ENCODE measurements around the gene TBX10. TPM values are rescaled to one million over a fixed set of nuclear protein-coding genes. Genes with fewer than 3 reads are reported as not detected.
"Not testable (repeated sequence)": the region's sequence is repeated elsewhere in the genome, so short reads cannot be mapped to it uniquely, and the experiment has no call there.

The TBX10 gene
- total RNA-seq, 1 experiment from 2014 or later, result not detected

- DNase-seq (ENCODE audit: low read depth), result no peak
These were observed 40.4 kb downstream of the TBX10 start for GRCh38 chr11:67599149-67599548.

- not testable (repeated sequence) for DNase-seq (ENCODE audit: low read depth)
These were observed 41.6 kb downstream of the TBX10 start for GRCh38 chr11:67597963-67598362.

DNA sequence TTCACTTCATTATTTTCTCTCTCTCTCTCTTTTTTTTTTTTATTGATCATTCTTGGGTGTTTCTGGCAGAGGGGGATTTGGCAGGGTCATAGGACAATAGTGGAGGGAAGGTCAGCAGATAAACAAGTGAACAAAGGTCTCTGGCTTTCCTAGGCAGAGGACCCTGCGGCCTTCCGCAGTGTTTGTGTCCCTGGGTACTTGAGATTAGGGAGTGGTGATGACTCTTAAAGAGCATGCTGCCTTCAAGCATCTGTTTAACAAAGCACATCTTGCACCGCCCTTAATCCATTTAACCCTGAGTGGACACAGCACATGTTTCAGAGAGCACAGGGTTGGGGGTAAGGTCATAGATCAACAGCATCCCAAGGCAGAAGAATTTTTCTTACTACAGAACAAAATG, 42.1 kb downstream of the TBX10 start:
- not testable (repeated sequence) for DNase-seq (ENCODE audit: low read depth)

GRCh38 chr11:67596753-67597300, 42.7 kb downstream of the TBX10 start:
- DNase-seq (ENCODE audit: low read depth), result no peak

- DNase-seq (ENCODE audit: low read depth), result no peak
These were observed 45.1 kb downstream of the TBX10 start for GRCh38 chr11:67594480-67594879.

DNA sequence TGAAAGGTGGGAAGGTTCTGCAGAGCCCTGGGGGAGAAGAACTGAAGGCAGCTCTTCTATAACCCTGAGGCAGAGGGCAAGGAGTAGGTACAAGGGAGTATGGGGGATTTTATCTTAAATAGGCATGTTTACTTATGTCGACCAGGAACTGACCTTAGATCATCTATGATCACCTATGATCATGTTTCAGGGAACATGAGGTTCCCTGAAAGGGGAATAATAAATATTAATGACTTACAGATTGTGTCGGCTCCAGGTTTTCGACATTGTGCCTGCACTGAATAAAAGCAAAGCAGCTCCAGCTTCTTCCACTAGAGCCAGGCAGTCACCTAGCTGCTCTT, 46.0 kb downstream of the TBX10 start:
- no peak for DNase-seq (ENCODE audit: low read depth)

DNA sequence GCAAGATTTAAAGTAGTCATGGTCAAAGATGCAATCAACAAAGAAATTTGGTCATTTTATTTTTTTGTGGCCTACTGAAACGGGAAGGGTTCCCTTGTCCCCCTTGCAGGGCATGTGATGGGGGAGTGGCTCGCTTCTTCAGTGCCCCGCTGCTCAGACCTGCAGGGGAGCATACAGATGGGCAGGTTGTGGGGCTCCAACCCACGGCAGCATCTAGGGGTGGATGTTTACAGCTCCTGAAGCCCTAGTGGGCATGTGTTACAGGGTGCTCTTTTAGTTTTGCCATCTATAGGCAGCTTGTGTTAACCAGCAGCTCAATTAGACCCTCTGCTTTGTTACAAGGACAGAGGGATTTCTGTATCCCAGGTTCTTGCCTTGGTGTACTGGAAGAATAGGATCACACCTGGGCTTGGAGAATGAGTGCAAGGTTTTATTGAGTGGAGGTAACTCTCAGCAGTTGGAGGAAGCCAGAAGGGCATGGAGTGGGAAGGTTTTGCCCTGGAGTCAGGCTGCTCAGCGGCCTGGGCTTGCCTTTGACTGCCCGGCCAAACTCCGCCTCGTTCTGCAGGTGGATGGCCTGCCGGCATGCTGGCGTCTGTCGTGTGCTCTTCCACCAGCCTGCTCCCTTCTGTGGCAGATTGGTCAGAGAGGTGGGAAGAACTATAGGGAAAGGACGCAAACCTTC, 46.5 kb downstream of the TBX10 start:
- no peak for DNase-seq (ENCODE audit: low read depth)

DNA sequence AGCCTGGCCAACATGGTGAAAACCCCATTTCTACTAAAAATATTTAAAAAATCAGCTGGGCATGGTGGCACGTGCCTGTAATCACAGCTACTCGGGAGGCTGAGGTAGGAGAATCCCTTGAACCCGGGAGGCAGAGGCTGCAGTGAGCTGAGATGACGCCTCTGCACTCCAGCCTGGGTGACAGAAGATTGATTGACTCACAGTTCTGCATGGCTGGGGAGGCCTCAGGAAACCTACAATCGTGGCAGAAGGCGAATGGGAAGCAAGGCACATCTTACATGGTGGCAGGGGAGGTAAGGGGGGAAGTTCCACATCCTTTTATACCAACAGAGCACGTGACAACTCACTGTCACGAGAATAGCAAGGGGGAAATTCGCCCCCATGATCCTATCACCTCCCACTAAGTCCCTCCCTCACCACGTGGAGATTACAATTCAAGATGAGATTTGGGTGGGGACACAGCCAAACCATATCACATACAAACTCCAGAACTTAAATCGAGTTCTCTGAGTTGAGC, 50.6 kb downstream of the TBX10 start:
- not testable (repeated sequence) for DNase-seq (ENCODE audit: low read depth)

DNA sequence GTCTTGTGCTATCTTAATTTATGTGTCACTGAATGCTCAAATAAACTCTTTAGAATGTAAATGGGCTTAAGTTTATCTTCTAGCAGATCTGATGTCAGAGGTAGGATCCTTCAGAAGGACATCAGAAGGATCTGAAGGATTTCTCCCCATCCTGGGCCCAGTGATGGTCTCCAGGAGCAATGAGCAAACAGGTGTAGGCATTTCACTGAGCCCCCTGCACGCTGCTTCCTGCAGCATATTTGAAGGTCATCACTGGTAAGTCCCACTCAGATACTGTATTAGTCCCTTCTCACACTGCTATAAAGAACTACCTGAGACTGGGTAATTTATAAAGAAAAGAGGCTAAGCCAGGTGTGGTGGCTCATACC, 51.4 kb downstream of the TBX10 start:
- no peak for DNase-seq (ENCODE audit: low read depth)

GRCh38 chr11:67586568-67587250, 52.9 kb downstream of the TBX10 start:
- DNase-seq (ENCODE audit: low read depth), result no peak

- DNase-seq (ENCODE audit: low read depth), result no peak
These were observed 53.7 kb downstream of the TBX10 start for GRCh38 chr11:67585911-67586310.

DNA sequence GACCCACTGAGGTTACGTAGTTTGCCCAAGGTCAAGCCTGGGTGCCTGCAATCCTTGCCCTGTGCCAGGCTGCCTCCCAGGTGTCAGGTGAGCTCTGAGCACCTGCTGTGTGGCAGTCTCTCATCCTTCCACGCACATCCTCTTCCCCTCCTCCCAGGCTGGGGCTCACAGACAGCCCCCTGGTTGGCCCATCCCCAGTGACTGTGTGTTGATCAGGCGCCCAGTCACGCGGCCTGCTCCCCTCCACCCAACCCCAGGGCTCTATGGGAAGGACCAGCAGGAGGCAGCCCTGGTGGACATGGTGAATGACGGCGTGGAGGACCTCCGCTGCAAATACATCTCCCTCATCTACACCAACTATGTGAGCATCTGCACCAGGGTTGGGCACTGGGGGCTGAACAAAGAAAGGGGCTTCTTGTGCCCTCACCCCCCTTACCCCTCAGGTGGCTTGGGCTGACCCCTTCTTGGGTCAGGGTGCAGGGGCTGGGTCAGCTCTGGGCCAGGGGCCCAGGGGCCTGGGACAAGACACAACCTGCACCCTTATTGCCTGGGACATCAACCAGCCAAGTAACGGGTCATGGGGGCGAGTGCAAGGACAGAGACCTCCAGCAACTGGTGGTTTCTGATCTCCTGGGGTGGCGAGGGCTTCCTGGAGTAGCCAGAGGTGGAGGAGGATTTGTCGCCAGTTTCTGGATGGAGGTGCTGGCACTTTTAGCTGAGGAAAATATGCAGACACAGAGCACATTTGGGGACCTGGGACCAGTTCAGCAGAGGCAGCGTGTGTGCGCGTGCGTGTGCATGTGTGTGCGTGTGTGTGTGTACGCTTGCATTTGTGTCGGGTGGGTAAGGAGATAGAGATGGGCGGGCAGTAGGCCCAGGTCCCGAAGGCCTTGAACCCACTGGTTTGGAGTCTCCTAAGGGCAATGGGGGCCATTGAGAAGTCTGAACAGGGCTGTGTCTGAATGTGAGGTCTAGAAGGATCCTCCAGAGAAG, 54.4 kb downstream of the TBX10 start:
- no peak for DNase-seq (ENCODE audit: low read depth)

DNA sequence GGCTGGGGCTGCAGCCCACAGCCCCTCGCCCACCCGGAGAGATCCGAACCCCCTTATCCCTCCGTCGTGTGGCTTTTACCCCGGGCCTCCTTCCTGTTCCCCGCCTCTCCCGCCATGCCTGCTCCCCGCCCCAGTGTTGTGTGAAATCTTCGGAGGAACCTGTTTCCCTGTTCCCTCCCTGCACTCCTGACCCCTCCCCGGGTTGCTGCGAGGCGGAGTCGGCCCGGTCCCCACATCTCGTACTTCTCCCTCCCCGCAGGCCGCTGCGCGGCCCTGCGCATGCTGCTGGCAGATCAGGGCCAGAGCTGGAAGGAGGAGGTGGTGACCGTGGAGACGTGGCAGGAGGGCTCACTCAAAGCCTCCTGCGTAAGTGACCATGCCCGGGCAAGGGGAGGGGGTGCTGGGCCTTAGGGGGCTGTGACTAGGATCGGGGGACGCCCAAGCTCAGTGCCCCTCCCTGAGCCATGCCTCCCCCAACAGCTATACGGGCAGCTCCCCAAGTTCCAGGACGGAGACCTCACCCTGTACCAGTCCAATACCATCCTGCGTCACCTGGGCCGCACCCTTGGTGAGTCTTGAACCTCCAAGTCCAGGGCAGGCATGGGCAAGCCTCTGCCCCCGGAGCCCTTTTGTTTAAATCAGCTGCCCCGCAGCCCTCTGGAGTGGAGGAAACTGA, 55.2 kb downstream of the TBX10 start:
- peak; percentile 62 for DNase-seq (ENCODE audit: low read depth)

- DNase-seq (ENCODE audit: low read depth), result peak; percentile 89
These were observed 56.0 kb downstream of the TBX10 start, which contains the start of gene GSTP1 for GRCh38 chr11:67583247-67584204. Gene GSTP1, plus strand, starts transcription at chr11:67583812. Its CDS starts 32 bp downstream, at chr11:67583844.

GRCh38 chr11:67582011-67582410, 57.6 kb downstream of the TBX10 start:
- no peak for DNase-seq (ENCODE audit: low read depth)

DNA sequence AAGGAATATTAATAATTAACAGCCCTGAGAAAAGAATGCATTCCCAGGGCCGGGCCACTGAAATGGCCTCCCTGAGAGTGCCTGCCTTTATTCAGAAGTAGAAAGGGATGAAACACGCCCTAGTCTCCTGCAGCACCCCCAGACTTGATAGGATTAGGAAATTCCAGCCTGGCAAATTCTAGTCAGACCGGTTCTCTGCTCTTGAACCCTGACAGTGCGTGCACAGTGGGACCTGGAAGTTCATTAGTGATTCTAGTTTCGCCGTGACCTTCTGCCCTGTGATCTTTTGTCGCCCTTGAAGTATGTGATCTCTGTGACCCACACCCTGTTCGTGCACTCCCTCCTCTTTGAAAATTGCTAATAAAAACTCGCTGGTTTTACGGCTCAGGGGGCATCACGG, 58.1 kb downstream of the TBX10 start:
- DNase-seq (ENCODE audit: low read depth), result no peak
